ENCODE measurements around the gene ALMS1.
"Not testable (repeated sequence)": the region's sequence is repeated elsewhere in the genome, so short reads cannot be mapped to it uniquely, and the experiment has no call there.

ALMS1 gene

GRCh38 chr2:73614105-73614504 lies 228.5 kb downstream of the ALMS1 start:
- no peak for DNase-seq (ENCODE audit: low read depth)

- DNase-seq (ENCODE audit: low read depth): no peak
Measured at GRCh38 chr2:73614997-73615396, 229.4 kb downstream of the ALMS1 start.

GRCh38 chr2:73619925-73620324 lies 234.3 kb downstream of the ALMS1 start:
- DNase-seq (ENCODE audit: low read depth): not testable (repeated sequence)

GRCh38 chr2:73624036-73624435 lies 238.4 kb downstream of the ALMS1 start:
- DNase-seq (ENCODE audit: low read depth): not testable (repeated sequence)

GRCh38 chr2:73624625-73625024 lies 239.0 kb downstream of the ALMS1 start:
- DNase-seq (ENCODE audit: low read depth): not testable (repeated sequence)

GRCh38 chr2:73626237-73626636 lies 240.6 kb downstream of the ALMS1 start:
- DNase-seq (ENCODE audit: low read depth): not testable (repeated sequence)

- DNase-seq (ENCODE audit: low read depth): not testable (repeated sequence)
Measured at GRCh38 chr2:73628493-73628892, 242.9 kb downstream of the ALMS1 start.

GRCh38 chr2:73630662-73631266 lies 245.1 kb downstream of the ALMS1 start:
- DNase-seq (ENCODE audit: low read depth): not testable (repeated sequence)

- not testable (repeated sequence) for DNase-seq (ENCODE audit: low read depth)
Measured at GRCh38 chr2:73636977-73637376, 251.3 kb downstream of the ALMS1 start.

- DNase-seq (ENCODE audit: low read depth): no peak
Measured at GRCh38 chr2:73638429-73638828, 252.8 kb downstream of the ALMS1 start.

GRCh38 chr2:73640511-73640911 lies 254.9 kb downstream of the ALMS1 start:
- peak; percentile 47 for DNase-seq (ENCODE audit: low read depth)

- no peak for DNase-seq (ENCODE audit: low read depth)
Measured at GRCh38 chr2:73640946-73641766, 255.5 kb downstream of the ALMS1 start.

GRCh38 chr2:73641767-73642062 lies 256.1 kb downstream of the ALMS1 start:
- DNase-seq (ENCODE audit: low read depth): no peak

GRCh38 chr2:73642338-73643018 lies 256.8 kb downstream of the ALMS1 start, which contains the start of gene NAT8:
Gene NAT8, minus strand, starts transcription at chr2:73642422. Its CDS starts 794 bp downstream, at chr2:73641628.
- no peak for DNase-seq (ENCODE audit: low read depth)

GRCh38 chr2:73647690-73648089 lies 262.1 kb downstream of the ALMS1 start:
- not testable (repeated sequence) for DNase-seq (ENCODE audit: low read depth)

GRCh38 chr2:73651591-73652230 lies 266.1 kb downstream of the ALMS1 start:
- no peak for DNase-seq (ENCODE audit: low read depth)

- DNase-seq (ENCODE audit: low read depth): no peak
Measured at GRCh38 chr2:73652348-73652747, 266.7 kb downstream of the ALMS1 start.

GRCh38 chr2:73654175-73654574 lies 268.5 kb downstream of the ALMS1 start:
- DNase-seq (ENCODE audit: low read depth): no peak
